ENCODE measurements around the gene CMSS1. TPM values are rescaled to one million over a fixed set of nuclear protein-coding genes. Genes with fewer than 3 reads are reported as not detected.

CMSS1 gene
- total RNA-seq, 5 donors from 2014 or later (not counting 1 experiment from before 2014, with no cell fraction given), result 16.2 to 22.0 (median 18.3) TPM

DNA sequence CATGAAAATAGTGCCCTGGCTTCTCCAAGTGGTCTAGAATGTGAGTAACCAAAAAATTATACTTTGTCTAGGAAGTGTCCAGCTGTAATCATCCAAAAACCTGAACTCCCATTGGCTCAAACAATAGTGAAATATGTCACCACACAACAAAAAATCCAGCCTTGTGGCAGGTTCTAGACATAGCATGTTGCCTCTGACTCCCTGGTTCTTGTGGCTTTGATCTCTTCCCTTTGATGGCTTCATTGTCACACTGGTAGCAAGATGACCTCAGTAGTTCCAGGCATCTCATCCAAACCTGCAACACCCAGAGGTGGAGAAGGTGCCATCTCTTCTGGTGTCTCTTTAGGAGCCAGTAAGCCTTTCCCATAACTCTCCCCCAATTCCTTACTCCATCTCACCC, 74.7 kb downstream of the CMSS1 start:
- DNase-seq, result no peak
- ATAC-seq (replicated peaks in 1 of 4), result no peak
- Histone ChIP-seq H3K9me3 (no peaks in the 10 kb centered on the region), H3K36me3 (ENCODE audit: control insufficient read depth in 2 of 2, extremely low read depth in 1 of 2, insufficient read depth in 1 of 2, low read length in 1 of 2) (no peaks in the 10 kb centered on the region), H3K27ac (ENCODE audit: low read length) (no peak overlapping the region), H3K4me3 (ENCODE audit: control insufficient read depth in 1 of 2, extremely low read depth in 1 of 2, low read length in 1 of 2) (no peak overlapping the region), H3K27me3 (replicated peaks in 1 of 2; ENCODE audit: control insufficient read depth in 2 of 2, extremely low read depth in 1 of 2, insufficient read depth in 2 of 2, low read length in 1 of 2) (no peaks in the 10 kb centered on the region), H3K4me1 (ENCODE audit: control insufficient read depth in 1 of 2, extremely low read depth in 1 of 2, insufficient read depth in 2 of 2, low read length in 2 of 2) (no peaks in the 10 kb centered on the region)
- Mint-ChIP-seq H3K27ac (no peak overlapping the region), H3K4me1 (peaks cover 0 to 21% (median 13%) of the 10 kb centered on the region in 3 donors), H3K9me3 (peaks cover 0 to 3% (median 0%) of the 10 kb centered on the region in 3 donors), H3K4me3 (no peak overlapping the region), H3K36me3 (peaks cover 17% of the 10 kb centered on the region), H3K27me3 (no peaks in the 10 kb centered on the region)
- POLR2A ChIA-PET, result no interaction called here
- CTCF ChIA-PET, result interaction anchor here in 1 of 2 donors (0.7 kb wide), 1 partner anchor 464 kb away, joined by 3 read pairs; no protein-coding TSS in a partner anchor

GRCh38 chr3:99895131-99895696, 77.6 kb downstream of the CMSS1 start:
- peaks cover 0 to 21% (median 13%) of the 10 kb centered on the region in 3 donors for H3K4me1 Mint-ChIP-seq
- peaks cover 17% of the 10 kb centered on the region for H3K36me3 Mint-ChIP-seq
- POLR2A ChIA-PET, result interaction anchor here in 1 of 2 donors (0.6 kb wide), 1 partner anchor 294 kb away, joined by 3 read pairs; no protein-coding TSS in a partner anchor
- no peak overlapping the region for H3K27ac ChIP-seq (ENCODE audit: low read length)
- no peak overlapping the region for H3K4me3 Mint-ChIP-seq
- ATAC-seq (replicated peaks in 1 of 4) (no peak), DNase-seq (no peak)
- H3K9me3 Mint-ChIP-seq, result no peaks in the 10 kb centered on the region
- H3K4me1 ChIP-seq (ENCODE audit: control insufficient read depth in 1 of 2, extremely low read depth in 1 of 2, insufficient read depth in 2 of 2, low read length in 2 of 2), result no peaks in the 10 kb centered on the region
- WGBS (ENCODE audit: insufficient coverage), result no CpG with 5 or more reads among the region's 3 CpGs
- no peak overlapping the region for H3K27ac Mint-ChIP-seq
- H3K9me3 ChIP-seq, result no peaks in the 10 kb centered on the region
- H3K27me3 ChIP-seq (replicated peaks in 1 of 2; ENCODE audit: control insufficient read depth in 2 of 2, extremely low read depth in 1 of 2, insufficient read depth in 2 of 2, low read length in 1 of 2), result no peaks in the 10 kb centered on the region
- H3K4me3 ChIP-seq (ENCODE audit: control insufficient read depth in 1 of 2, extremely low read depth in 1 of 2, low read length in 1 of 2), result no peak overlapping the region
- CTCF ChIA-PET, result interaction anchor here in 1 of 2 donors (0.6 to 1.3 kb wide), 3 partner anchors 25 to 1873 kb away, joined by 3 read pairs; no protein-coding TSS in a partner anchor
- no peaks in the 10 kb centered on the region for H3K36me3 ChIP-seq (ENCODE audit: control insufficient read depth in 2 of 2, extremely low read depth in 1 of 2, insufficient read depth in 1 of 2, low read length in 1 of 2)
- H3K27me3 Mint-ChIP-seq, result no peaks in the 10 kb centered on the region

GRCh38 chr3:99895703-99896441, 78.2 kb downstream of the CMSS1 start:
- H3K27me3 Mint-ChIP-seq, result no peaks in the 10 kb centered on the region
- Histone ChIP-seq H3K4me3 (ENCODE audit: control insufficient read depth in 1 of 2, extremely low read depth in 1 of 2, low read length in 1 of 2) (no peak overlapping the region), H3K36me3 (ENCODE audit: control insufficient read depth in 2 of 2, extremely low read depth in 1 of 2, insufficient read depth in 1 of 2, low read length in 1 of 2) (no peaks in the 10 kb centered on the region), H3K4me1 (ENCODE audit: control insufficient read depth in 1 of 2, extremely low read depth in 1 of 2, insufficient read depth in 2 of 2, low read length in 2 of 2) (no peaks in the 10 kb centered on the region), H3K27ac (ENCODE audit: low read length) (no peak overlapping the region), H3K27me3 (replicated peaks in 1 of 2; ENCODE audit: control insufficient read depth in 2 of 2, extremely low read depth in 1 of 2, insufficient read depth in 2 of 2, low read length in 1 of 2) (no peaks in the 10 kb centered on the region), H3K9me3 (no peaks in the 10 kb centered on the region)
- H3K4me3 Mint-ChIP-seq, result no peak overlapping the region
- ChIA-PET POLR2A (no interaction called here), CTCF (interaction anchor here in 1 of 2 donors (1.3 kb wide), 1 partner anchor 26 kb away, joined by 3 read pairs; no protein-coding TSS in a partner anchor)
- 83% methylated on average over 1 of the region's 2 CpGs for WGBS (ENCODE audit: insufficient coverage)
- no peak overlapping the region for H3K27ac Mint-ChIP-seq
- H3K4me1 Mint-ChIP-seq, result peaks cover 0 to 21% (median 13%) of the 10 kb centered on the region in 3 donors
- no peaks in the 10 kb centered on the region for H3K9me3 Mint-ChIP-seq
- ATAC-seq (replicated peaks in 1 of 4) (no peak), DNase-seq (peak in 1 of 35 experiments; percentile 0)
- H3K36me3 Mint-ChIP-seq, result peaks cover 14% of the 10 kb centered on the region

DNA sequence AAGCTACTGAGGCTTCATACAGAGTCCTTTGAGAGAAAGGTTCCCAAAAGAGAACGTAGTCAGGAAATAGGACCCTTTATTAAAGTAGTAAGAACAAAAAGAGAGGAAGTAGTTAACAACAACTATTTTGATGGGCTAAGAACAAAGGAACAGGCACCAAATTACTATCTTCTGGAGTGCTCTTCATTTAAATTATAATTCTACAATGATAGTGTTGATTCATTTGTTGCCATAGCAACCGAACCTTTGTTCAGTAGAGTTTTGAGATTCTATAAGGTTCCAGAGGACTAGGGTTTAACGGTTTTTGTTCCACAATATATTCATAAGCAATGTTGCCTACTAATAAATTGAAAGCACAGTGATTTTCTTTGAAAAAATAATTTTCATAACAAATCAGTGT, 78.8 kb downstream of the CMSS1 start:
- Mint-ChIP-seq H3K9me3 (no peaks in the 10 kb centered on the region), H3K27ac (no peak overlapping the region), H3K36me3 (peaks cover 15% of the 10 kb centered on the region), H3K27me3 (no peaks in the 10 kb centered on the region), H3K4me3 (no peak overlapping the region), H3K4me1 (peaks cover 0 to 21% (median 13%) of the 10 kb centered on the region in 3 donors)
- DNase-seq (no peak), ATAC-seq (replicated peaks in 1 of 4) (no peak)
- ChIA-PET POLR2A (no interaction called here), CTCF (no interaction called here)
- H3K4me1 ChIP-seq (ENCODE audit: control insufficient read depth in 1 of 2, extremely low read depth in 1 of 2, insufficient read depth in 2 of 2, low read length in 2 of 2), result no peaks in the 10 kb centered on the region
- no peaks in the 10 kb centered on the region for H3K27me3 ChIP-seq (replicated peaks in 1 of 2; ENCODE audit: control insufficient read depth in 2 of 2, extremely low read depth in 1 of 2, insufficient read depth in 2 of 2, low read length in 1 of 2)
- H3K4me3 ChIP-seq (ENCODE audit: control insufficient read depth in 1 of 2, extremely low read depth in 1 of 2, low read length in 1 of 2), result no peak overlapping the region
- no peaks in the 10 kb centered on the region for H3K36me3 ChIP-seq (ENCODE audit: control insufficient read depth in 2 of 2, extremely low read depth in 1 of 2, insufficient read depth in 1 of 2, low read length in 1 of 2)
- H3K9me3 ChIP-seq, result no peaks in the 10 kb centered on the region
- H3K27ac ChIP-seq (ENCODE audit: low read length), result no peak overlapping the region
- no CpG with 5 or more reads among the region's 3 CpGs for WGBS (ENCODE audit: insufficient coverage)

GRCh38 chr3:99899603-99900002, 81.9 kb downstream of the CMSS1 start:
- H3K9me3 Mint-ChIP-seq, result no peaks in the 10 kb centered on the region
- H3K4me3 Mint-ChIP-seq, result no peak overlapping the region
- Histone ChIP-seq H3K36me3 (ENCODE audit: control insufficient read depth in 2 of 2, extremely low read depth in 1 of 2, insufficient read depth in 1 of 2, low read length in 1 of 2) (no peaks in the 10 kb centered on the region), H3K4me3 (ENCODE audit: control insufficient read depth in 1 of 2, extremely low read depth in 1 of 2, low read length in 1 of 2) (no peak overlapping the region), H3K4me1 (ENCODE audit: control insufficient read depth in 1 of 2, extremely low read depth in 1 of 2, insufficient read depth in 2 of 2, low read length in 2 of 2) (no peaks in the 10 kb centered on the region), H3K27me3 (replicated peaks in 1 of 2; ENCODE audit: control insufficient read depth in 2 of 2, extremely low read depth in 1 of 2, insufficient read depth in 2 of 2, low read length in 1 of 2) (no peaks in the 10 kb centered on the region), H3K27ac (ENCODE audit: low read length) (no peak overlapping the region), H3K9me3 (no peaks in the 10 kb centered on the region)
- no peaks in the 10 kb centered on the region for H3K27me3 Mint-ChIP-seq
- H3K36me3 Mint-ChIP-seq, result peaks cover 11% of the 10 kb centered on the region
- no peak overlapping the region for H3K27ac Mint-ChIP-seq
- WGBS (ENCODE audit: insufficient coverage), result 86% methylated on average over 1 of the region's 3 CpGs
- ChIA-PET POLR2A (no interaction called here), CTCF (no interaction called here)
- DNase-seq (no peak), ATAC-seq (replicated peaks in 1 of 4) (no peak)
- H3K4me1 Mint-ChIP-seq, result peaks cover 0 to 15% (median 11%) of the 10 kb centered on the region in 3 donors

GRCh38 chr3:99900248-99900647, 82.6 kb downstream of the CMSS1 start:
- POLR2A ChIA-PET, result no interaction called here
- WGBS (ENCODE audit: insufficient coverage), result no CpG with 5 or more reads among the region's 1 CpG
- H3K4me1 Mint-ChIP-seq, result peaks cover 0 to 13% (median 11%) of the 10 kb centered on the region in 3 donors
- Histone ChIP-seq H3K36me3 (ENCODE audit: control insufficient read depth in 2 of 2, extremely low read depth in 1 of 2, insufficient read depth in 1 of 2, low read length in 1 of 2) (no peaks in the 10 kb centered on the region), H3K27ac (ENCODE audit: low read length) (no peak overlapping the region), H3K9me3 (no peaks in the 10 kb centered on the region), H3K4me1 (ENCODE audit: control insufficient read depth in 1 of 2, extremely low read depth in 1 of 2, insufficient read depth in 2 of 2, low read length in 2 of 2) (no peaks in the 10 kb centered on the region), H3K4me3 (ENCODE audit: control insufficient read depth in 1 of 2, extremely low read depth in 1 of 2, low read length in 1 of 2) (no peak overlapping the region), H3K27me3 (replicated peaks in 1 of 2; ENCODE audit: control insufficient read depth in 2 of 2, extremely low read depth in 1 of 2, insufficient read depth in 2 of 2, low read length in 1 of 2) (no peaks in the 10 kb centered on the region)
- H3K9me3 Mint-ChIP-seq, result no peaks in the 10 kb centered on the region
- ATAC-seq (replicated peaks in 1 of 4) (no peak), DNase-seq (no peak)
- peaks cover 11% of the 10 kb centered on the region for H3K36me3 Mint-ChIP-seq
- H3K4me3 Mint-ChIP-seq, result no peak overlapping the region
- no peak overlapping the region for H3K27ac Mint-ChIP-seq
- no peaks in the 10 kb centered on the region for H3K27me3 Mint-ChIP-seq
- CTCF ChIA-PET, result no interaction called here
